Sigmoid colon (tissue), 7 donors: ENCODE measurements around the gene WFIKKN2. TPM values are rescaled to one million over a fixed set of nuclear protein-coding genes. Genes with fewer than 3 reads are reported as not detected.
"Not testable (repeated sequence)": the region's sequence is repeated elsewhere in the genome, so short reads cannot be mapped to it uniquely, and the experiment has no call there.

Experiments used
- DNase-seq: peaks from one replicate; pipeline ENCODE4 v3.0.0-alpha.2; 2019
- H3K27ac ChIP-seq, 4 donors: fragments of 200-600 bp; sonication (generic); one replicate each; pipeline ENCODE4 v1.5.1; 2016 to 2019; ENCODE audit warnings: mild to moderate bottlenecking in 1 of 4
- H3K27me3 ChIP-seq, 3 donors: fragments of 200-600 bp; sonication (generic); one replicate each; pipeline ENCODE4 v1.5.1; 2019; ENCODE audit warnings: mild to moderate bottlenecking in 1 of 3
- H3K36me3 ChIP-seq, 4 donors: fragments of 200-600 bp; sonication (generic); one replicate each; pipeline ENCODE4 v1.5.1; 2016 to 2019
- H3K4me1 ChIP-seq, 4 donors: fragments of 200-600 bp; sonication (generic); one replicate each; pipeline ENCODE4 v1.5.1; 2017 to 2019
- H3K4me3 ChIP-seq, 4 donors: fragments of 200-600 bp; sonication (generic); one replicate each; pipeline ENCODE4 v1.5.1; 2017 to 2019; ENCODE audit warnings: mild to moderate bottlenecking in 2 of 4, moderate library complexity in 1 of 4
- H3K9me3 ChIP-seq, 4 donors: fragments of 200-600 bp in 3 of 4; sonication (generic) in 3 of 4; one replicate each; pipeline versions ENCODE4 v1.5.1 to v1.6.1; 2013 to 2019
- CTCF ChIP-seq, 4 experiments: fragments of 450-650 bp in 3 of 4; fragments of 200-600 bp in 1 of 4; IDR thresholded peaks; one replicate each; pipeline ENCODE4 v1.5.1; 2016 to 2019; ENCODE audit warnings: antibody characterized with exemption in 4 of 4, mild to moderate bottlenecking in 3 of 4, moderate library complexity in 2 of 4
- EP300 ChIP-seq, 4 donors: sonication (generic); formaldehyde crosslinking; IDR thresholded peaks; one replicate each; pipeline ENCODE4 v1.6.1; 2017; ENCODE audit warnings: antibody characterized with exemption in 4 of 4
- POLR2A ChIP-seq, 2 donors: fragments of 450-650 bp; IDR thresholded peaks; one replicate each; pipeline ENCODE4 v1.6.1; 2016; ENCODE audit warnings: antibody characterized with exemption in 2 of 2, mild to moderate bottlenecking in 2 of 2, moderate library complexity in 2 of 2
- POLR2AphosphoS5 ChIP-seq, 4 donors: sonication (generic); formaldehyde crosslinking; IDR thresholded peaks; one replicate each; pipeline ENCODE4 v1.6.1; 2017; ENCODE audit warnings: antibody characterized with exemption in 4 of 4
- WGBS, 2 donors: extraction: QIAGEN DNeasy Blood & Tissue Kit; methylation state at CpG; one replicate each; pipeline ENCODE4 v1.1.7; 2013; 5-methylcytosine and 5-hydroxymethylcytosine counted together
- intact Hi-C: fragments of 100-400 bp; cut with DNase I; formaldehyde crosslinking; loops from one replicate; pipeline ENCODE4 v1.15.1; 2023
- polyA plus RNA-seq, 3 donors: library from polyadenylated mRNA; stranded (reverse); fragments of 200-250 nt; gene quantifications; one replicate each; pipeline ENCODE4 v1.2.3, GENCODE V29; 2013
- total RNA-seq, 4 donors: library from RNA; depleted of rRNA; stranded (reverse); fragments of >200 nt; gene quantifications; one replicate each; pipeline ENCODE4 v1.1.0, GENCODE V29; 2016
- donor health status: healthy with polysubstance abuse.
- donor health status: Bipolar disorder and iron deficiency.
- donor health status: healthy.

WFIKKN2 gene
- total and polyA plus RNA-seq, 7 donors: under 0.01 to 1.1 (median 0.11) TPM; not detected in 1

- Histone ChIP-seq H3K27ac (peak overlapping the region in 2 of 4 donors; percentile 99), H3K36me3 (peaks cover 0 to 24% (median 2%) of the 10 kb centered on the region in 4 donors), H3K4me3 (no peak overlapping the region), H3K27me3 (no peaks in the 10 kb centered on the region), H3K9me3 (no peaks in the 10 kb centered on the region), H3K4me1 (peaks cover 0 to 51% (median 30%) of the 10 kb centered on the region in 4 donors)
- intact Hi-C loops: loop anchor here (10.0 kb wide), 1 partner anchor 186 kb away; no protein-coding TSS in a partner anchor
- TF ChIP-seq POLR2AphosphoS5 (IDR thresholded peaks at IDR 0.05) (no peak), POLR2A (IDR thresholded peaks at IDR 0.05) (no peak), EP300 (IDR thresholded peaks at IDR 0.05) (no peak), CTCF (IDR thresholded peaks at IDR 0.05) (no peak)
- WGBS, 2 donors: 95 to 96% methylated on average over 12 of the region's 12 CpGs
- DNase-seq: no peak
Measured at GRCh38 chr17:50858486-50859225, 23.3 kb downstream of the WFIKKN2 start.

- WGBS, 2 donors: 95 to 96% methylated on average over 15 of the region's 15 CpGs
- H3K9me3 ChIP-seq, H3K4me3 ChIP-seq, H3K27me3 ChIP-seq, DNase-seq: not testable (repeated sequence)
- Histone ChIP-seq H3K36me3 (peaks cover 0 to 25% (median 2%) of the 10 kb centered on the region in 4 donors), H3K4me1 (peaks cover 0 to 58% (median 36%) of the 10 kb centered on the region in 4 donors), H3K27ac (peak overlapping the region in 2 of 4 donors; percentile 99)
- intact Hi-C loops: loop anchor here (10.0 kb wide), 1 partner anchor 185 kb away; no protein-coding TSS in a partner anchor
Measured at GRCh38 chr17:50859727-50860126, 24.3 kb downstream of the WFIKKN2 start.

- 36 to 71% methylated on average over 2 of the region's 2 CpGs for WGBS, 2 donors
- Histone ChIP-seq H3K36me3 (peaks cover 0 to 25% (median 2%) of the 10 kb centered on the region in 4 donors), H3K4me1 (peaks cover 0 to 45% (median 32%) of the 10 kb centered on the region in 4 donors), H3K4me3 (peak overlapping the region in 1 of 4 donors; percentile 80), H3K27ac (peak overlapping the region; percentile 99 to 100 (median 99)), H3K9me3 (no peaks in the 10 kb centered on the region), H3K27me3 (no peaks in the 10 kb centered on the region)
- intact Hi-C loops: no loop called here
- TF ChIP-seq EP300 (IDR thresholded peaks at IDR 0.05) (no peak), POLR2AphosphoS5 (IDR thresholded peaks at IDR 0.05) (no peak), CTCF (IDR thresholded peaks at IDR 0.05) (no peak), POLR2A (IDR thresholded peaks at IDR 0.05) (no peak)
- DNase-seq: no peak
Measured at GRCh38 chr17:50861334-50861676, 25.9 kb downstream of the WFIKKN2 start.

- WGBS, 2 donors: 33 to 68% methylated on average over 7 of the region's 7 CpGs
- intact Hi-C loops: no loop called here
- Histone ChIP-seq H3K4me3 (peak overlapping the region in 1 of 4 donors; percentile 80), H3K27me3 (no peaks in the 10 kb centered on the region), H3K9me3 (no peaks in the 10 kb centered on the region), H3K4me1 (peaks cover 0 to 44% (median 32%) of the 10 kb centered on the region in 4 donors), H3K27ac (peak overlapping the region; percentile 99 to 100 (median 99)), H3K36me3 (peaks cover 0 to 25% (median 2%) of the 10 kb centered on the region in 4 donors)
- TF ChIP-seq CTCF (IDR thresholded peaks at IDR 0.05) (no peak), POLR2AphosphoS5 (IDR thresholded peaks at IDR 0.05) (peak in 1 of 4 donors; percentile 35), EP300 (IDR thresholded peaks at IDR 0.05) (no peak), POLR2A (IDR thresholded peaks at IDR 0.05) (no peak)
- DNase-seq: no peak
Measured at GRCh38 chr17:50861822-50862528, 26.6 kb downstream of the WFIKKN2 start.
